HG03196 (cell line): ENCODE data around the gene STK33.

Experiments used
- ATAC-seq: cut with Tn5 transposase; IDR thresholded peaks from one replicate; pipeline ENCODE4 v1.9.1; 2021; ENCODE audit not compliant: unreplicated experiment

Gene STK33

DNA sequence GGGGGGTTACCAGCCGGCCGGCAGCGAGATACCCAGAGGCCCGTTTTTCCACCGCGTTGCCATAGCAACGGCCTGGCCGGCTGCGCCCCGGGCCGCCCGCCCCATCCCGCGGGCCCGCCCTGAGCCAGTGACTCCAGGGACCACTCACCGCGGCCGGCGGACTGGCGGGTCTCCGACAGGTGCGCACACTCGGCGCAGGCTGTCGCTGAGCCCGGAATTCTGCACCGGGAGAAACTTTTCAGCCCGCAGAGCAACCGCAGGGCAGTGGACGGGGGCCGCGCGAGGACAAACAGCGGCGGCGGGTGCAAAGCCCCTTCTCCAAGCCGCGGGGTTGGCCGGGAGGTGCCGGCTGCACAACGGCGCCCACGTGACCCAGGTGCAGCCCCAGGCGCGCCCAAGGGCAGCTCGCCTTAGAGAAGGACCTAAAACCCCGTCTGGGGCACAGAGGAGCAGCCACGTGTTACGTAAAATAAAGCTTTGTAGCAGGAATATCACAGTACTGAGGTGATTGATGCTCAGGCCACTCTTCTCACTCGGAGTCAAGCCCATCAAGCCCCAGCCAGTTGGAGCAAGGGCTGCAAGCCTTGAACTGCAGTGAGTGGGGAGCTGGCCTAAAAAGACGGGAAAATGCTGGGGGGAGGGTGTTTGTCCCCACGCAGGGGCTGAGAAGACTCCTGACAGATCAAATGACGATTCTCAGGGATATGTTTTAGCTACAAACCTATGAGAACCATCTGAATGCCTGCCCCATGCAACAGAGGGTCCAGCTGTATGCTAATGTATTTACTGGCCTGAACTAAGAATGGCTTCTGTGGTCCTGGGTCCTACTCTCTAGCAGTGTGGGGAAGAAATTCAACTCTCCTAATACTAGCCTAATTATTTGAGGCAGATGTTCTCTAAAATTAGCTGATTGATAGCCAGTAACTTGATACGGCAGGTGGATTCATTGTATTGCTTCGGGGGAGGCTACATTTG is at the start of gene STK33:
STK33 (minus strand) TSS at position 294 of the 975 bp plus-strand sequence. CDS start 119,323 bp downstream, outside the sequence.
- peak; percentile 96 for ATAC-seq

DNA sequence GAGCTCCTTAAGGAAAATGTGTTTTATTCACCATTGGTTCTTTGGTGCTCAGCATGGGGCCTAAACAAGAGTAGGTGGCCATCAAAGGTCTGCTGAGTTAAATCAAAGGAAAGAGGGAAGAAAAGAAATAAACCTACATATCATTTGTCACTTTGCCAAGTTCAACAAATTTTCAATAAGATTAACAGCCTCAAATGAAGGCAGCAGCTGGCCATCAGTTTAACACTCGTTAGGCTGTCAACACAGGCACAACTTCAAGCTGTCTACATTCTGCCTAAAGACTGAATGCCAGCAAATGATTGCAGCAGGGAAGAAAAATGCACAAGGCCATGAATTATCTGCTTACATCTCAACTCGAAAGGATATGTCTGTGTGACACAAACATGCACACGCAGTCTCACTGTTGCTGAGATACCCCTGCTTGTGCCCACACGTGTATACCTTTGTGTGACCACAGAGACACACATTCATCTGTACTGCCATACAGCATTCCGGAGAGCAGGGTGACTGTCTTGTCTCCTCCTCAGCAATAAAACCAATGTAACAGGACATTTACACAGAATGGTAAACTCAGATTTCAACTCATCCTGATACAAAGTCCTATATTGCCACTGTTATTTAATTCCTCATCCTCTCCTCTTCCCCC is 48.3 kb upstream of the STK33 start:
- ATAC-seq = no peak

DNA sequence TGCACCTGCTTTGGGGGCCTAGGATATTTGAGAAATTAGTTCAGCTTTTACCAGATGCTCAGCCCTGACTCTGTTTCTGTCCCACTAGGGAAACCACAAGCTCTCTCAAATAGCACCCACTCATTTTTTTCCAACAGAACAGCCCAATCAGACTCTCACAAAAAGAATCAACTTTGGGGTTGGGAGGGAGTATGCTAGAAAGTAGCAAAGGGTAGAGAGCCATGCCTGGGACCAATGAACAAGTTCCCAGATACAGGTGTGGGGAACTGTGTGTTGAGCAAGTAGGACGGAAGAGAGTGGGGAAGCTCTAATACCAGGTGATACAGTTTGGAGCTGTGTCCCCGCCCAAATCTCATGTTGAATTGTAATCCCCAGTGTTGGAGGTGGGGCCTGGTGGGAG is 47.3 kb upstream of the STK33 start:
- ATAC-seq = no peak

DNA sequence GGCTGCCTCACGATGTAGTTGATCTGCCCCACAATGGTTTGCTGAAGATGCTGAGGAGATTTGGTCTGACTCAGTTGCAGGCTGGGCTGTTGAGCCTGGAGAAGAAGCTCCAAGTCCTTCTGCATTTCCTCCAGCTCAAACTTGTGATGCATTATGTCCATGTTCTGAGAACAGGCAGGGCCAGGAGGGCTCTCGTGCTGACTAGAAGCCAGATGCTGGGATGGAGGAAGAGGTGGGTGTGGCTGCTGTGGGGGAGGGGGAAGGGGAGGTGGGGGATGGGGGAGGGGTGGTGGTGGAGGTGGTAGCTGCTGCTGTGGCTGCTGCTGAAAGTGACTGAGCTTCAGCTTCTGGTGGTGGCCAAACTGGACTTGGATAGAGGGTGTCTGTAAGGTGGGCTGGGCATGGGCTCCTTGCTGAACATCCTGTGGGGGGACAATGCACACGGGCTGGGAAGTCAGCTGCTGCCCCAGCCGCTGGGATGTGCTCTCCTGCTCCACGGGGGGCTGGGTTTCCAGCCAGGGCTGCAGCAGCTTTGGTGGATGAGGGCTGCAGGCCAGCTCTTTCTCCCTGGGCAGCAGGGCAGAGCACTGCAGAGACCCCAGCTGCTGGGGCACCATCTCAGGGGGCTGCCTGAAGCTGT is 46.4 kb upstream of the STK33 start:
- ATAC-seq = no peak

DNA sequence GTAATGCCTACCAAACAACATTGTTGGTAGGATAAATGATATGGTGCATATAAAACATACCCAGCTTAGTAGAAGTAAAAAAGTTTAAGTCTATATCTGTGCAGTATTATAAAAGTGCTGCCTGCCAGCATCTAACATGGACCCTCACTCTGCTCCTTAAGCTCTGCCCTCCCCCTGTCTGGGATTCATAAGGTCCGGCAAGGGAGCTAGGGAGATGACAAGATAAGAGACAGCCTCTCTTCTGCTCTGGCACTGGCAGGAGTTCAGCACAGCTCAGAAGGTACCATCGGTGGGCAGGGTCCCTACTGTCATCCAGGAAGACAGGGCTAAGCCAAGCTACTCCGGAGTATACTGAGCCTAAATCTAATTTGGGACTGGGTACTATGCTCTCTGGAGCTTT is 45.6 kb upstream of the STK33 start:
- no peak for ATAC-seq

DNA sequence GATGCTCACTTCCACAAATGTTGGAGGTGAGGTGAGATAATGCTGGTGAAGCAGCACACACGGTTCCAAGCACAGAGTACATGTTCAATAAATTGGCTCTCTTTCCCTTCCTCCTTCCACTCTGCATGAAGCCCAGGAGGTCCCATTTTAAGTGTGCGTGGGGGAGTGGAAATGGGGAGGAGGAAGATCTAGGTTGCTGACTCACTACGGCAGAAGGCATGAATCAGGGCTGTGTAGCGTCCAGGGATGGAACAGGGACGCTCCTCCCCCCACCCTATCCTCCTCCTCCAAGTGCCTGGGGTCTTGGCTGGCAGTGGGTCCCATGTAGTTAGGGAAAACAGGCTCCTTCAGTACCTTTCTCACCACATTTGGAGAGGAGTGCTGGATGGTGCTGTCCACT is 44.3 kb upstream of the STK33 start:
- no peak for ATAC-seq

DNA sequence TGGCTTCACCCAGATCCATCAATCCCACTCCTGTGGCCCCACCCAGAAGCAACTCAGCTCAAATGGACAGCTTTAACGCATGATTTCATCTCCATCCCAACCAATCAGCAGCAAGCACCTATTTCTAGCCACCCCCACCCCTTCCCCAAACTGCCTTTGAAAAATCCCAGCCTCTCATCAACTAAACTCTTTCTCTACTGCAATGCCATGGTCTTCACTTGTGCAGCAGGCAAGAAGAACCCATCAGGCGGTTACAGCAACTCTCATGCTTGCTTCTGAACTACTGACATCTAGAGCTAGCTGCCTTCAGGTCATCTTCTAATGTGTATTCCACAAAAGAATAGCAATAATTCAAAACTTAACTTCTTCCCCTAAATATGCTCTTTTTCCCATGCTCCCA is 42.1 kb upstream of the STK33 start:
- no peak for ATAC-seq

DNA sequence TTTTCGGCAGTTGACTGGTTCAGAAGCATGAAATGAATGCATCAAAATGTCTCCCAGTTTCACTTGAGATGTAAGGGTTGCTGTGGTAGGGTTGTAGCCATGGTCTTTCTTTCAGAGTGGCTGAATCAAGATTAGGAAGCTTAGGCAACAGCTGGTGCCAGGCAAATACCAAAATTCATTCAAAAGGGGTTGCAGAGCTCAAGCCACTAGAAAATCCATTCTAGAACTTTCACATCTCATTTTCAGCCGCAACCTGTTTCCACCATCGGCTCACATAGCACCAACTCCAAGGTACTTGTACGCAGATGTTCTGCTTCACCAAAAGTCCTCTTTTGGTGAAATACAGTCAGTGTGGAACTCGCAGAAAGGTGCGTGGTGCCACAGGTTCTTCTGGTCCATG is 40.5 kb upstream of the STK33 start:
- no peak for ATAC-seq

DNA sequence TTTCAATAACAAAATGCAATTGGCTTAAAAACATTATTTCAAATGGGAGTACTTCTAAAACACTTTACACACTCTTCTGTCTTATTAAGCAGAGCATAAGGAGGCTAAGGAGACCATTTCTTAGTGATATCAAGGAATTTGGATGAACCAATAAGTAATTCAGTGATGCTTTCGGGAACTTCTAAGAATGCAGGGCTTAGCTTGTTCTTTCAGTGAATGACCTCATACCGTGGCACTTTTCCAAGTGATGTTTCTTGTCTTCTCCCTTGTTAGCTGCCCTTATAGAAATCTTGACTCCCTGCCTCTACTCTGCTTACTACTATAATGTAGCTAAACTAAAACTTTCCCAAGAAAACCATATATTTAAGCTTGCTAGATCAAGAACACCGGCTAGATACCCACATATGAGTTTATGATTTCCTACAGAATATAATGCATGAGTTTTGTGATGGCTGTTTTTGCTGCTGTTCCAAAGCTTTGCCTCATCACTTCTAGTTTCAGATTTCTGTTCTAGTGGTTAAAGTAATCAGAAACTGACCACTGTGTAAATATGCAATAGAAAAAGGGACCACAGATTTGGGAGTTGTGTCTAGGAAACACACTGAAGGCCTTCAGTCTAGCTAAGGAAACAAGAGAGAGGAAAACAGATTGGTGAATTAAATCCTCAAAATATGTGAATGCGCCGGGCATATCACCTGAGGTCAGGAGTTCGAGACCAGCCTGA is 37.5 kb upstream of the STK33 start:
- ATAC-seq = no peak

DNA sequence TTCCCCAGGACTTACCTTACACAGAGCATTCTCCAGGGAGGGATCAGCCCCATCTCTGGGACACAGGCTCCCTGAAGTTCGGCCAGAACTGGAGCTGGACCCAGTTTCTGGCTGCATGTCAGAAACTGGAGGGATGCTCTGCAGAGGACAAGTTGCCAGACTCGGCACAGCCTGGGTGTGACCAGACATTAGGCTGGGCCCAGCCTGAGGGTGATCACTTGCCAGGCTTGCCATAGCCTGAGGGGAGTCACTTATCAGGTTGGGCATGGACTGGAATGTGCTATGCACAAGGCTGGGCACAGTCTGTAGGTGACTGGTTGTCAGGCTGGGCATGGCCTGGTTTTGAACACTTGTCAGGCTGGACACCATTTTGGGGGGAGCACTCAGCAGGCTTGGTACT is 30.7 kb upstream of the STK33 start:
- ATAC-seq = no peak

DNA sequence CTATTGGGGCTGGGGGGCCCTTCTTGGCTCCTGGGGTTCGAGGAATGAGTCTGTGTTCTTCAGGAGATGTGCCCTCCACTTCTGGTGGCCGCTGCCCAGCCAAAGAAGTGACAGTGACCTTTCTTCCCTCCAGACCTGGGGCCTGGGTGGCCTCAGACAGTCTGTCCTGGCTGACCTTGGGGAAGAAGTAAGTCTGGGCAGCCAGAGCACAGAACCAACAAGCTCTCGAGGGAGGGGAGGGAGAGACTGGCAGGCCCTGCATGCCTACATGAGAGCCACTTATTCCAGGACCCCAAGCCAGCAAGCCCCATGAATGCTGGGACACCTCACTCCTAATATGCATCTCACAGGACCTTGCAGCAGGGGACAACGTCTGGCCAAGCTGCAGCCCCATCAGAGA is 27.1 kb upstream of the STK33 start:
- no peak for ATAC-seq

DNA sequence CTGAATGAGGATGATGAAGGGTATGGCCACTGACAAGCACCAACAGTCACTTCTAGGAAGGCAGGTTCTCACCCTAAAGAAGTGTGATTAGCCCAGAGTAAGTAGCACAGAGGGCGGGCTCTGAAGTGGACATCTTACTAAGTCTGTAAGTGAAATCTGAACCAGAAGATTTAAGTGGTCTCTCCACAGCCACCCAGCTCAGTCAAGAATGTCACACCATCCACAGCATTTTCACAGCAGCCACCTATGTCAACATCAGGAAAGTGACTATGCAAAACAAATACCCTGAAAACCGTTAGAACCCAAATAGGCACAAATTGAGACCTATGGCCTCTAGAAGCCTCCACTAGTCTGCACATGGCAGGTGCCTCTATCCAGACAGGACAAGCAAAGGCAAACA is 23.0 kb upstream of the STK33 start:
- ATAC-seq = no peak

DNA sequence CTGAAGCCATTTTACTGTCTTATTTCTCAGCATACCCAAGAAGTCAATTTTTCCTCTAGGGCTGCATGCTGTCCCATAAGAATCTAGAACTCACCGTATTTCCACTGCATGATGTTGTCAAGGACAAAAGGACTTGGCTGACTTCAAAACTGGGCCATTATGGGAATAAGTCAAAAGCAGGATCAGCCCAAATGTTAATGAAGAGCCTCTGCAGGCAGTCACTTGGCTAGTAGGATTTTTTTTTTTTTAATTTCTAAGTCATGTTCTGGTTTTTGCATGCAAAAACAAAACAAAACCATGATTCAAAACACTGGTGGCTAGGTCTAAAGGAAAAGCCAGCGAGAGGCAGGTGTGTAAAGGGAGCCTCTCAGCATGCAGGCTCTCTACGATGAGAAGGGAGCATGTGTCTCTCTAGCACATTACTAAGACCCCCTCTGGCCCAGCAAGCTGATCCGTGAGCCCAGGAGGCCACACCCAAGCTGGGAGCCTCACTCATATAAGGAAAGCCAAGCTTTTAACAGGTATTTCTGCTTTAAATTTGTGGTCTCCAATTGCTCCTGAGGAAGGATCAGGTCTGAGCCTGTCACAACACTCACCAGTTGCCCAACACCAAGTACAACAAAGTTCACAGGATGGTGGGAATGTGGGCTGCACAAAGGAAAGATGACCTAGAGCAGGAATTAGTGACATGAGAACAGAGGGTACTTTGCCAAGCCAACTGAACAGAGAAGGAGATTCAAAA is 21.4 kb upstream of the STK33 start:
- ATAC-seq = no peak

DNA sequence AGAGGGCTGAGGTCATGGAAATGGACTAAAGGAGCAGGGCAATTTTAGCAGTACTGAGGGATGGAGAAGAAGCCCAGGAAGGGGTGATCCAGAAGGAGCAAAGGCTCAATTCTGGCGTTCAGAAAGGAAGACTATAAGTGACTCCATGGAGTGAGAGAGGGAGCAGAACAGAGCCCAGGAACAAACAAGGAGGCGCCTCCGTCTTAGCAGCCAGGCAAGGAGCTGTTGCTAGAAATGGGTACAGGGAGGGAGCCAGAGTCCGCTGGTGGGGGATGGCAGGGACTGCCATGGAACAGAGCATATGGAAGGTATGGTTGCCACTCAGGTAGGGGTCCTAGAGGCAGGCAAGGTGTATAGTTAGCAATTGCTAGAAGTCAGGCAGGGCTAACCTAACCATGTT is 20.5 kb upstream of the STK33 start:
- no peak for ATAC-seq

DNA sequence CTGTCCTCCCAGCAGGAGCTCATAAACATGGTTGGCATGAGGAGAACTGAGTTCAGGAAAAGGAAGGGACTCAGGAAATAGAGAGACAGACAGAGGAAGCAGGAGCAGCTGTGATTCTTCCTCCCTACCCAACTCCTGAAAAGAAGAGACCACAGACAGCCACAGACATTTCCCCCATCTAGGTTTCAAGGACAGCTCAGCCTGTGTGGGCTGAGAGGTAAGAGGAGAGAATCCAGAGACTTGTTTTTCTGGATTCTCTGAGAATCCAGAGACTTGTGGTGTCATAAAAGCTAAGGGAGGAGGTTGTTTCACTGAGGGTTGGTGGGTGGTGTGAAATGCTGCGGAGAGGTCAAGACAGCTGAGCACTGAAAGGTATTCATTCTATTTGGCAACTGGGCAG is 19.0 kb upstream of the STK33 start:
- no peak for ATAC-seq

DNA sequence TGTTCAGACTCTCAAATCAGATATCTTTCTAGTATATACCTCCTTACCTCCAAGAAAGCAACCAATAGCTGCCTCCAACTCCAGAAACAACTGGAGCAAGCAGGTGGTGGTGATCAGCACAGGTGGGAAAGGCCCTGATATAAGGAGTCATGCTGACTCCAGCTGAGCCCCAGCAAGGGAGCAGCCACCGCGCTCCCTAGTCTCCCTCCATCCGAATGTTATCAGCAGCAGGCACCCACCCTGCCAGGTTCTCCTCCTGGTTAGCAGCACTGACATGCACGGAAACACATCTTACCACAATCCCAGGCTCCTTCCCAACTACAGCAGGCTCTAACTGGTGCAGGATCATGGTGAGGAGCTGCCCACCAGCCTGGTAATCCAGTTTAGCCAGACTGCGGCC is 18.5 kb upstream of the STK33 start:
- ATAC-seq = no peak

DNA sequence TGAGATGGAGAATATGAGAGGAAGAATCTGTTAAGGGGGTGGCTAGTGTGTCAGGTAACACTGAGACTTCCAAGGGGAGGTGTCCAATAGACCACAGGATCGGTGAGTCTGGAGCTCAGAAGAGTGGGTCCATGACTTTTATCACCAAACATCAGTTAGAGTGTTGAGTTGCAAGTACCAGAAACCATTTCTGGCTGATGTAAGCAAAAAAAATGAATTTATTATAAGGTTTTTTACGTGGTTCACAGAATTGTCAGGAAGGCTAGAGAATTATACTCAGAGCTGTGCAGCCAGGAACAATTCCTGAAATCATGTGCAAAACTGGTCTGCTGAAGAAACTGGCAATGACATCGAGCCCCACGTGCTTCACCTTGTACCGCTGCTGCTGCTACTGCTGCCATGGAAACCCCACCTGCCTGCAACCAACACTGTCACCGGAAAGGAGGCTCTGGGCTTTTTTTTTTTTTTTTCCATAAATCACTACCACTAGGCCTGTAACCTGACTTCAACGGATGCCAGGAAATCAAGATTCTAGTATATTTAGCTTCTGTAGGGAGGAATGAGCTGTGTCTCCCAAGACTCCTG is 16.6 kb upstream of the STK33 start:
- no peak for ATAC-seq

DNA sequence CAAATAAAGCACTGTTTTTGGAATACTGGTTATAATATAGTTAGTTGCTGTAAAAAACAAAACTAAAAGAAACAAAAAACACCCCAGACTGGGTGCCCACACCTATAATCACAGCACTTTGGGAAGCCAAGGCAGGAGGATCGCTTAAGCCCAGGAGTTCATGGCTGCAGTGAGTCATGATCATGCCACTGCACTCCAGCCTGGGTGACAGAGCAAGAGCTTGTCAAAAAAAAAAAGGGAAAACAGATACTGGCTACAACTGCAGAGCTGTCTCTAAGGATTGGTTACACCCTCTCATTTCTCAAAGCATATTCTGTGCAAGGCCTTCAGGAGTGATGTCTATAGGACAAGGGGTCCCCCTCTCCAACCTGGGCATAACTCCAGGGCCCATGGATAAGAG is 14.6 kb upstream of the STK33 start:
- ATAC-seq = no peak

DNA sequence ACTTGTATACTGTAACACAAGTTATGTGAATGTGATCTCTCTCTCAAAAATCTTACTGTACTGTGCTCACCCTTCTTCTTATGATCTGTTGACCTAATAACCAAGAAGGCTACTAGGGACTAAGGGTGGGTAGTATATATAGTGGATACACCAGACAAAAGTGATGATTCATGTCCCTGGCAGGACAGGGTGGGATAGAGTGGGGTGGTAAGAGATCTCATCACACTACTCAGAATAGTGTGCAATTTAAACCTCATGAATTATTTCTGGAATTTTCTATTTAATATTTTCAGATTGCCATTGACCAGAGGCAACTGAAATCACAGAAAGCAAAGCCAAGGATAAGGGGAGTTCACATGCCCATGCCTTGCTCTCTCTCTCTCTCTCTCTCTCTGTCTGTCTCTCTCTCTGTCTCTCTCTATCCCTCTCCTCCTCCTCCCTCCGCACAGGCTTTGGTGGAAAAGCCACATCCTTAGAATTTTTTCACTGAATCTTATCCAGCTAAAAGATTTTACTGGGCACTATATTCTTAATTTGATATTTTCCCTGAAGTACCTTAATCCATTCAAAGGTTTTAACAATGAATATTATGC is 12.0 kb upstream of the STK33 start:
- ATAC-seq = no peak
